Measurements from ENCODE around the gene CAMK1D.
"Not testable (repeated sequence)": the region's sequence is repeated elsewhere in the genome, so short reads cannot be mapped to it uniquely, and the experiment has no call there.

Gene CAMK1D

DNA sequence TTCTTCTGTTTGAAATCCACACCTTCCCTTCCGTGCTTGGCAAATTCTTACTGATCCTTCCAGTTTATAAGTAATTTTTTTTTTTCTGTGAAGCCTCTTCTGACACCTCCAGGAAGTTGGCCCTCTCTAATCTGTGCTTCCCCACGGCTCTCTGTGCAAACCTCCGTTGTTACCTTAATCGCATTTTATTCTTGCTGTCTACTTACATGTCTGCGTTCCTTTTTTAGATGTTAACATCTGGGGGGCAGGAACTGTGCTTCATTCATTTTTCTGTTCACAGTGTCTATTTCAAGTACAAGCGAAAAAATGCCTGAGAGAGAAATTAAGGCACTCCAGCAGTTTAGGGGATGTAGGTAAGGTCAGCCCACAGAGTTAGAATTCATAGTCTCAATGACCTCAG, 8.4 kb upstream of the CAMK1D start:
- DNase-seq (ENCODE audit: low spot score), result no peak

DNA sequence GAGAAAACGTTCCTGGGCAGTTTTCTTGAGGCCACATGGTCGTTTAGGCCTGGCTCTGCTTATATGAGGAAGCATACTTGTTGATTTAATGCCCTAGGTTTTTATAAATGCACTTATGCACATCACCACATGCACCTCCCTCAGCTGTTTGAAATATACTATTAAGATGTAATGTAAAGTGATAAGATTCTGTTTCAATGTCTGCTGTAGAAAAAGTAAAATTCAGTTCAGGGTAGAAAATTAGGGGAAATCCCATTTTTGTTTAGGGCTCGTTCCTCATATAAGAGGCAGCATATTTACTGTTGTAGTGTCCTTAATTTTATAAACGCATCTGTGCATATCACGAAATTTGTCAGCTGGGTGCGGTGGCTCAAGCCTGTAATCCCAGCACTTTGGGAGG, 7.8 kb upstream of the CAMK1D start:
- no peak for DNase-seq (ENCODE audit: low spot score)

DNA sequence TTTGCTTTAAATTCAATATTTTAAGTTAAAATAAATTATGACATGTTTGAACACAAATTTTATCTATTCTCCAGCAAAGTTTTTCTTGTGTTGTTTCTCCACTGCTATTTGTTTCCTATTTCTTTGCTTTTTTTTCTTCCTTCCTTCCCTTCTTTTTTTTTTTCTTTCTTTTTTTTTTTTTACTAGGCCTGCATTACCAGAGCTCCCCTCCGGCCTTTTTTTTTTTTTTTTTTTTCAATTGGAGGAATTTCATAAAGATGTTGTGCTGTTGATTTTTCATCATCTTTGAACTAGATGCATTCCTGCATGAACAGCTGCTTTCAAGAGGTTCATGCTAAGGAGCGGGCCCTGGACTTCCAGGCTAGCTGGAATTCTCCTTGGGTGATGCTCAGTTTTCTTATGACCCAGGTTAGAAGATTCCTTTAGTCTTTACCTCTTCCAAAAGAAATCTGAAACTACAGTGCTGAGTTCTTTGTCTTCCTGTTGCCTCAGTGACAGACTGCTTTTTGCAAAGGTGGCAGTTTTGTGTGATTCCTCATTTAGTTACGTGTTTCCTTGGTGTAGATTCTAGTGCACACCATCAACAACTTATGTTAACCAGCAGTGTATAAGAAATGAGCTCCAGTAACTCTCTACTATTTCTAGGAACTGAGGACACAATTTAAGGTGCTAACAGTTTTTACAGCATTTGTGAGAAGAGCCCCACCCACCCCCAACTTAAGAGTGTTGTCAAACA, 4.8 kb upstream of the CAMK1D start:
- no peak for DNase-seq (ENCODE audit: low spot score)

DNA sequence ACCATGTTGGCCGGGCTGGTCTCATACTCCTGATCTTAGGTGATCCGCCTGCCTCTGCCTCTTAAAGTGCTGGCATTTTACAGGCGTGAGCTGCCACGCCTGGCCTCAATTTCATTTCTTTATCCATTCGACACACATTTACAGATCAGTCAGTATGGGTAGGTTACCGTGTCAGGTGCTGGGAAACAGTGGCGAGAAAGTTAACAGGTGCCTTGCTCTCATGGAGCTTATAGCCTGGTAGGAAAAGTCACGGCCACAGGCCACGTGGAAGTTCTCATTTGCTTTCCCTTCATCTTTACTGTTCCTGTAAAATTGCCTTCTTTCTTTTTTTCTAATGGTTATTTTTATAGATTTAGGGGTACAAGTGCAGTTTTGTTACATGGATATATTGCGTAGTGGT, 2.6 kb upstream of the CAMK1D start:
- no peak for DNase-seq (ENCODE audit: low spot score)

DNA sequence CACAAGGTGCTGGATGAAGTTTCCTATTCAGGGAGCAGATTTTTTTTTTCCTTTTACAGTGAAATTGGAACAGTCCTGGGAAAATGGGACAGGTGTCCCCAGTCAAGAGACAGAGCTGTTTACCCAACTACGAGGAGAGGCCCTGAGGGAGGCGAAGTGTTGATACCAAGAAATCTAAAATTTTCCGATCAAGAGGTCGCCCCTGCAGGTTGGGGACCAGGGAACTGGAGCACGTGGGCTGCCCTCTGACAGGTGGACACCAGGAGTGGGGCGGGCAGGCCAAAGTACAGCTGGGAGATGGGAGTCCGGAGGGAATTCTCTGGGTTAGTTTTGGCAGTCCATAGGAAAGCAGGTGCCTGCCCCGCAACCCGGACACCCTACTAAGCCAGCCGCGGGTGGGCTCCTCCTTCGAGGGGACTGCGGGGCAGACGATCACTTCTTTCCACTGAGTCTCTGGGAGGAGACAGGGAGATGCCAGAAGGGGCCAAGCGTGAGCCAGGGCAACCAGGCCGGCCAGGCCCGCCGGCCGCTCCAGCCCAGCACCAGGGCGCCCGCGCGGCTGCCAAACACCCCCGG, 965 bp upstream of the CAMK1D start:
- no peak for DNase-seq (ENCODE audit: low spot score)

DNA sequence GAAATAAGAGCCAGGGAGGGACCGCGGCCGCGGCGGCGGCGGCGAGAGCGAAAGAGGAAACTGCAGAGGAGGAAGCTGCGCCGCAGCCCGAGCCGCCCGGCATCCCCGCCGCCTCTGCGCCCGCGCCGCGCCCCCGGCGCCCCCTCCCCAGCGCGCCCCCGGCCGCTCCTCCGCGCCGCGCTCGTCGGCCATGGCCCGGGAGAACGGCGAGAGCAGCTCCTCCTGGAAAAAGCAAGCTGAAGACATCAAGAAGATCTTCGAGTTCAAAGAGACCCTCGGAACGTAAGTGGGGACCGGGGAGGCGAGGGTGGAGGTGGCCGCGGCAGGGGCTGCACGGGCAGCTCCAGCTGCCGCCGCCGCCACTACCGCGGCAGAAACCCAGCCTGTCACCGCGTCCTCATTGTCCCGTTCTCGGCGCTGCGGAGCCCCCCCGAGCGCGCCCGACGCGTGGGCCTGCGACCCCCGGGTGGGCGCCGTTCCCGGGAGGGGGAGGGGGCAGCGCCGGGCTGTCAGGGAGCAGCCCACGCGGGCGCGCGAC, 351 bp downstream of the CAMK1D start:
- DNase-seq (ENCODE audit: low spot score), result no peak

DNA sequence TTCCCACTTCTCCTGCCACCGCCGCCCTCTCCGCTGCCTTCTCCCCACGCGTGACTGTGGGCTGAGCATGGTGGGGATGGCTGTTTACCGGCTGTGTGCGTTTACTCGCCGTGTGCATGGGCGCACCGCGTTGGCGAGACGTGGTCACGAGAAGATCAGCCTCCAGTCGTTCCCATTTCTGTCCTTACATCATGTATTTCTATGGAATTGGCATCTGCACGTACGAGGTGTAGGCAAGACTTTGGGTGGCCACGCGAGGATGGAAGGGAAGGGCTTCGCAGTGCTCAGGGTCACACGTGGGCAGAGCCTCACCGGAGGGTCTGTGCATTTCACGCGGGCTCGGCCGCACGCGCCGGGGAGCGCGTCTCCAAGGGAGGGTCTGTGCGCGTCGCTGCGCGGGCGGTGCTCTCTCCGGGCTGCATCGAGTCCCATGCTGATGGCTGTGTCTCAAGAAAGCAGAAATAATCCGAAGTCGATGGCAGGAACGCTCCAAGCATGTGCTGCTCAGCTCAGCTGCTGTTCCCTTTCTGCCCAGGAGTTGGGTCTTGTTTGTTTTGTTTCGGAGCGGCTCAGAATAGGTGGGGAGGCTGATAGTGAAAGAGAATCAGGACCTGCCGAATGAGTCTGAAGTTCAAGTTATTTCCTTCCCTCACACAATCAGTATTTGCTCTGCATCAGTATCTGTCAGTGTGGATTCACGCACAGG, 973 bp downstream of the CAMK1D start:
- DNase-seq (ENCODE audit: low spot score), result no peak

DNA sequence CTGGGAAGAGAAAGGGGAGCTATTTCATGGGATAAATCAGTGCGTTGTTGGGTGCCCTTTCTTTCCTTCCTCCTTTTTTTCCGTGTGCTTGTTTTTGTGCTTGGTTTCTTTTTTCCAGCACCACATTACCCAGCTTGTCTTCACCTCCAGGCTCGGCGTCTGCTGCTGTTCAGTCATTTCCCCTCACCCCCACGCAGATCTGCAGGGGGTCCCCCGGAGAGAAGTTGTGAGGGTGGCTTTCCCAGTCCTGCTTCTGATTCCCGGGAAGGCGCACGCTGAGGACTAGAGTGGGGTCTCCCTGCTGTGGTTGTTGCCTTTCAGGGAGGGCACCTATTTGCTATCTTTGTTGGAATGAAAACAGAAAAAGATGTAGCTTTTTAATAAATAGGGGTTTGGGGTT, 1.6 kb downstream of the CAMK1D start:
- no peak for DNase-seq (ENCODE audit: low spot score)

DNA sequence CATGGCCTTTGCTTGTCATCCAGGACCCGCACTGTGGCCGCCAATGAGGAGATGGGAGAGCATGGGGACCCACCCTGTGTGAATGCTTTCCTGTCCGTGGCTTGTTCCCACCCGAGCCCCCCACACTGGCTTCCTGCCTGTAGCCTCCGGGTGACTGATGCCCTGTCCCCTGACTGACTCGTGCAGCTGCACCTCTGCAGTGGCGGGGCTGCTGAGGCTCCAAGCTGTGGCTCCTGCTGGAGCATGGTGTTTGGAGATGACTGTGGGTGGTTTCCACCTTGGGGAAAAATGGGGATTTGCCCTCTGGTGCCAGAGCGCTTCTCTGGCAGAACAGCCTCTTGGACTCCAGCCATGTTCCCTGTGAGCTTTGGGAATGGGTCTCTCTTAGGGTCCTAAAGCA, 2.1 kb downstream of the CAMK1D start:
- DNase-seq (ENCODE audit: low spot score), result no peak

DNA sequence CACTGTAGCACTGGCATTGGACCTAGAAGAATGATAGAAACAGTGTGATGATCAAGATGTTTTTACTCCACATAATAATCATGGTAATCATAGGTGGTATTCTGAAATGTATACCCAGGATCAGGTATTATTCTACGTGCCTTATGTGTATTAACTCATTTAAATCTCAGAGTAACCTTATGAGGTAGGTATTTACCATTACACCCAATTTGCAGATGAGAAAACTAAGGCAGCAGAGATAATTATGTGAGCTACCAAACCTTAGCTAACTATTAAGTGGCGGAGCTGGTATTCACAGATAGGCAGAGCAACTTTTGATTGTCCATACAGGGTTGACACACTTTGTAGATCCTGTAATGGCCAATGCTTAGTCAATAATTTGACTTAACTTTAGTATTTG, 2.5 kb downstream of the CAMK1D start:
- DNase-seq (ENCODE audit: low spot score), result no peak

DNA sequence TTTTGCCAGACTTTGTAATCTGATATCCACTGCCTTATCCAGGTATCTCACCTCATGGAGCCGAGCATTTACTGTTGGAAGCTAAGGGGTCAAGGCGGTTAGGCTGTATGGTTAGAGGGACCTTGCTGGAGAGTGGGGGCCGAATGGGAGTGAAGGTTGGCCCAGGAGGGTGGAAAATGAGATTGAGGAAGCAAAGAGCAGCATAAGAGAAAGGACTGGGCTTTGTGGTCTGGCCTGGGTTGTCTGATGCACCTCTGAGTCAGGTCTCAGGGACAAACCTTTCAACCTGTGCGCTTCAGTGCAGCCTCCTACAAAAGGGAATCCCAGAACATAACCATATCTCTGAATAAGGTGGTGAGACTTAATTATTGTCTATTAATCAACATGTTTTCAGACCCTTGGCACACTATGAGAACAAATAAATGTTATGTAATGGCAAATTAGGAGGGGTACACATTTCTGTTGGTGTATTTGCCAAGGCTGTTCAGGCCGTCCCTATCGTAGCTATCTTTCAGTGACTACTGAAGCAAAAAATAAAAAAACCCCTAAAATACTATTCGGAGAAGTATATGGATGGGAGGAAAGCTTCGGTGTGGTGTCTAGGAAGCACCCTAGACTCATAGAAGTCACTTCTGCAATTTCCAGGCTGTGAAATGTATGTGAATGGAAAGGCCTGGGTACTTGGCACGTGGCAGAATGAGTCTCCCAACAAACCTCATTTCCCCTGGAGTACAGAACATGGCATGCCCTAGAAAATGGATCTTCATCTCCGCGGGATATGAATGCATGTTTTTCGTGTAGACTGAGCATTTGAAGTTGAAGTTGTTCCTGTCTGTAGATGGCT, 4.3 kb downstream of the CAMK1D start:
- DNase-seq (ENCODE audit: low spot score), result no peak

DNA sequence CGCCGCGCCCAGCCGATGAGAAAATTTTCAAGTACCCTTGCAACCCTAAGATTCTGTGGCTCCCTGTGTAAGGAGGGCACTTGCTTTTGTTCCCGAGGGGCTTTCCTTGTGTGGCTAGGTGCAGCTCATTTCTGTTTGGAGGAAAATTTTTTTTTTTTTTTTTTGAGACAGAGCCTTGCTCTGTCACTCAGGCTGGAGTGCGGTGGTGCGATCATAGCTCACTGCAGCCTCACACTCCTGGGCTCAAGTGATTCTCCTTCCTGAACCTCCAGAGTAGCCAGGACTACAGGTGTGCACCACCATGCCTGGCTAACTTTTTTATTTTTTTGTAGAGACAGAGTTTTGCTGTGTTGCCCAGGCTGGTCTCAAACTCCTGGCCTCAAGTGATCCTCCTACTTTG, 5.3 kb downstream of the CAMK1D start:
- DNase-seq (ENCODE audit: low spot score), result not testable (repeated sequence)

DNA sequence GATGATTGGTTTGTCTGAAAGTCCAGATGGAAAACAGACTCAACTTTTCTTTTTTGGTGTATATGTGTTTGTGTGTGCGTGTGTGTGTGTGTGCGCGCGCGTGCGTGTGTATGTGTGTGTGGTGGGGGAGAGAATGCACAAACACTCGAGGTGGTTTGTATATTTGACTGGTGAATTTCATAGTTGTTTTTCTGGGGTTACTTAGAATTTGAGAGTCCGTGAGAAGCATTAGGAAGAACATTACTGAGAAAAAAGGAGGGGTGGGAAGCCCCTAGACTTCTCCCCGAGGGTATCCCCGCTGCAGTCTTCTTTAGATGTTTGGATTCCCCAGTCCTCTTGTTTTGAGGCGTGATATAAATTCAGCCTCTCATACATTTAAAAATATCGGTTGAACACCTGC, 6.0 kb downstream of the CAMK1D start:
- no peak for DNase-seq (ENCODE audit: low spot score)

DNA sequence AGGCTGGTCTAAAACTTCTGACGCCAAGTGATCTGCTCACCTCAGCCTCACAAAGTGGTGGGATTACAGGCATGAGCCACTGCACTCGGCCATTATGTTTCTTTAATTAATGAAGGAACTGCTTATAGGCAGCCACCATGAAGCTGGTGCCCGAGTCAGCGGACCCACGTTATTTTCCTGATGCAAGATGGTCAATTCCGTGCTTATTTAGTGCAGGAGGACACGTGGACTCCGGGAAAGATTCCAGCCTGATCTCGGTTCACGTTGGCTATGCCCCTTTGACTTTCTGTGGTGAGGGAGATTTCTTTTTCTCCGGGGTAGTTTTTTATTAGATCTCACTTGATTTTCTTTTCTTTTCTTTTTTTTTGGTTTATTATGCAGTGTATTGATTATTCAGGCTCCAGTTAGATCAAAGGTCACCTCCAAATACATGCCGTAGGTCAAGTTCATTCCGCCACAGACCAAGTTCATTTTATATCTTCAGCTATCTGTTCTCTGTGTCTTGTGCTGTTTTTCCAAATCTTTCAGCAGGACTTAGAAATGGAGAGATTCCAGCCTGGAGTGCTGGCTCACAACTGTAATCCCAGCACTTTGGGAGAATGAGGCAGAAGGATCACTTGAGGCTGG, 8.3 kb downstream of the CAMK1D start:
- DNase-seq (ENCODE audit: low spot score), result no peak

DNA sequence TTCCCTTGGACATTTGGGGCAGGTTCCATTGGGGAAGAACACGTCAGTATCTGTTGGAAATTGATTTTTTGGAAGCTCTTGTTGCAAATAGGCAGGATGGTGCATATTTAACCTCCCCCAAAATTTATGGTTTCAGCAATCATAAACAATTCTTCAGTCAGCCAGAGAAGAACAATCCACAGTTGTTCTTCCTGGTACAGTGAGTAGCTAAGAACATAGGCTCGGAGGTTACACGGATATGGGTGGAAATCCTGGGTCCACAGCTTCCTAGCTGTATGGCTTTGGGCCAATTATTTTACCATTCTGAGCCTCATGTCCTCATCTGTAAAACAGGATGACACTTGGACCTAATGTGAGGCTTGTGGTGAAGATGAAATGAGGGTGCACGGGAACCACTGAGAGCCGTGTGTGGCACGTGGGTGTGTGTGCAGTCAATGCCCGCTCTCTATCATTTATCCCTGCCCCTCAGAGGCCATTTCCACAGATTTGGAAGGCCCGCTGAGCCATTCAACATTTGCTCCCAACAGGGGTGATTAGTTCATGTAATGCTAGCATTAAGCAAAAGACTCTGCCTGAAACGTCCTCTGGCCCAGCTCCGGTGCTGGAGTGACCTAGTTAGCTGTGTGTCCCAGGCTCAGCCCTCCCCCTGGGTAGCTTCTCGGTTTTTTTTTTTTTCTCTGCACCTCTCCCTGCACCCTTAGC, 9.7 kb downstream of the CAMK1D start:
- DNase-seq (ENCODE audit: low spot score), result no peak

DNA sequence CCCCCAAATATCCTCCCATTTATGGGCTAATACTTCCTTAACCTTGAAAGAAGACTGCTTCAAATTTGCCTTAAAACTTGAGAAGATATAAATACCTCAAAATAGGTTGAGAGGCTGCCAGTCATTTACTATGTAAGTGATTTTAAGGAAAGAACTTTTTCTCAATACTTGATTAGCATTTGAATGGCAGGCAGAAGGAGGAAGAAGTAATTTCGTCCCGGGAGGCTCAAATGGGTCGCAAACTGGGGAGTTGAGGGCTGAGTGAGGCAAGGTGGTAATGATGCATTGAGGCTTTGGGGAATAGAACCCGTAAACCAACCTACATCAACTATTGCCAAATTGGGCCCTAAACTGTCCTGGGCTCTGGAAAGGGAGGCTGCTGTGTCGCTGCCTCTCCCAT, 11.1 kb downstream of the CAMK1D start:
- no peak for DNase-seq (ENCODE audit: low spot score)

DNA sequence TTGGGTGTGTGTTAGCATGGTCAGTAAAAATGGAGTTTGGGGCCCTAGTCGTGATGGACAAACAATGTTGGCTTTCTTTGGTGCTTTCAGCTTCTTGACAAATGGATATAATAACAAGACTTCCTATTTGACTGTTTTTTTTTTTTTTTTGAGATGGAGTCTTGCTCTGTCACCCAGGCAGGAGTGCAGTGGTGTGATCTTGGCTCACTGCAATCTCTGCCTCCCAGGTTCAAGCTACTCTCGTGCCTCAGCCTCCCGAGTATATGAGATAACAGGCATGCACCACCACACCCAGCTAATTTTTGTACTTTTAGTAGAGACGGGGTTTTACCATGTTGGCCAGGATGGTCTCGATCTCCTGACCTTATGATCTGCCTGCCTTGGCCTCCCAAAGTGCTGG, 11.8 kb downstream of the CAMK1D start:
- peak; percentile 48 for DNase-seq (ENCODE audit: low spot score)

DNA sequence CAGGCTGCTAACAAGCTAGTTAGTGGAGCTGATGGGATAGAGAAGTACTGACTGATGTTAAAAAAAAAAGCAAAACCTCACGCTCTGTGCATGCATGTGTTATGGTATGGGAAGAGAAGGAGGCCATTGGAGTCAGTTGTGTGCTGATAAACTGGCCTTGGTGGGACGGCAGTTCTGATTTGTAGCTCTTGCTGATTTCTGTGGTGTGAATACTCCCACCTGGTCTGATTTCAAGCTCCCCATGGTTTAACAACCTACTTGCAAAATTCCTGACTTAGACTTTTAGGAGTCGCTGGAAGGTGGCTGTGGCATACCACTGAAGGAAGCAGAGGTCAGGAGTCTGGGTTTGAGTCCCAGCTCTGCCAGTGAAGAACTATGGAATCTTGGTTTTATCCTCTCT, 15.2 kb downstream of the CAMK1D start:
- no peak for DNase-seq (ENCODE audit: low spot score)

DNA sequence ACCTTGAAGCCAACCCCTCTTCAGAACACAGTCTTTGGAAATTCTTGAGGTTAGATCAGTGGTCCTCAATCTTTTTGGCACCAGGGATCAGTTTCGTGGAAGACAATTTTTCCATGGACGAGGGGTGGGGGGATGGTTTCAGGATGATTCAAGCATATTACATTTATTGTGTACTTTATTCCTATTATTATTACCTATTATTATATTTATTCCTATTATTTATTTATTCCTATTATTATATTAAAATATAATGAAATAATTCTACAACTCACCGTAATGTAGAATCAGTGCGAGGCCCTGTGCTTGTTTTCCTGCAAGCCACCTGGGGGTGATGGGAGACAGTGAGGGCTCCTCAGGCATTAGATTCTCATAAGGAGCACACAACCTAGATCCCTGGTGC, 17.9 kb downstream of the CAMK1D start:
- DNase-seq (ENCODE audit: low spot score), result no peak

DNA sequence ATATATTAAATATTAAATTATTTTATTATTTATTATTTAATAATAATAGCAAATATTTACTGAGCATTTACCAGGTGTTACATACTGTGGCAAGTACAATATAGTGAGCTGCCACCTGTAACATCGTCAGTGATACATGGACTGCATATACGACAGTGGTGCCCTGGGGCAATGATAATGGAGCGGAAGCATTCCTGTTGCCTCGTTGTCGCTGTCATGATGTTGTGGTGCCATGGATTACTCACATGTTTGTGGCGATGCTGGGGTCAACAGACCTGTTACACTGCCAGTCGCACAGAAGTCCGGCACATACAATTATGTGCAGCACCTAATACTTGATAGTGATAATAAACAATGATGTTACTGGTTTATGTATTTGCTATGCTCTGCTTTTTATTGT, 20.6 kb downstream of the CAMK1D start:
- DNase-seq (ENCODE audit: low spot score), result no peak

DNA sequence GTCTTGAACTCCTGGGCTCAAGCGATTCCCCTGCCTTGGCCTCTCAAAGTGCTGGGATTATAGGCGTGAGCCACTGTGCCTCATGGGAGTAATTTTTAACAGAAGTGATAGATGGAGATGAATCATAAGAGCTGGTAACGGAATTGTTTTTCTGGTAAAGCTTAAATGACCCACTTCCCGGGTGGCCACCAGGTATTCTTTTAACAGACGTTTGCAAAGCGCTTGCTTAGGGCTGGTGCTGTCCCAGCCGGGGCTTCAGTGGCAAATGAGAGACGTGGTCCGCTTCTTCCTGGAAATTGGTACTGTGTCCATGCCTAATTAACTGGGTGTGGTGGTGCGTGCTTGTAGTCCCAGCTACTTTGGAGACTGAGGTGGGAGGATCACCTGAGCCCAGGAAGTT, 23.5 kb downstream of the CAMK1D start:
- no peak for DNase-seq (ENCODE audit: low spot score)

Measured in hematopoietic multipotent progenitor cell treated with erythropoietin and hydrocortisone succinate and interleukin-3 and kit ligand, for 17 days (in vitro differentiated cells).